Measurements from ENCODE around the gene PLEKHA8. TPM values are rescaled to one million over a fixed set of nuclear protein-coding genes. Genes with fewer than 3 reads are reported as not detected.

The PLEKHA8 gene
- total and polyA plus RNA-seq, 8 donors: 9.8 to 19.2 (median 17.5) TPM

DNA sequence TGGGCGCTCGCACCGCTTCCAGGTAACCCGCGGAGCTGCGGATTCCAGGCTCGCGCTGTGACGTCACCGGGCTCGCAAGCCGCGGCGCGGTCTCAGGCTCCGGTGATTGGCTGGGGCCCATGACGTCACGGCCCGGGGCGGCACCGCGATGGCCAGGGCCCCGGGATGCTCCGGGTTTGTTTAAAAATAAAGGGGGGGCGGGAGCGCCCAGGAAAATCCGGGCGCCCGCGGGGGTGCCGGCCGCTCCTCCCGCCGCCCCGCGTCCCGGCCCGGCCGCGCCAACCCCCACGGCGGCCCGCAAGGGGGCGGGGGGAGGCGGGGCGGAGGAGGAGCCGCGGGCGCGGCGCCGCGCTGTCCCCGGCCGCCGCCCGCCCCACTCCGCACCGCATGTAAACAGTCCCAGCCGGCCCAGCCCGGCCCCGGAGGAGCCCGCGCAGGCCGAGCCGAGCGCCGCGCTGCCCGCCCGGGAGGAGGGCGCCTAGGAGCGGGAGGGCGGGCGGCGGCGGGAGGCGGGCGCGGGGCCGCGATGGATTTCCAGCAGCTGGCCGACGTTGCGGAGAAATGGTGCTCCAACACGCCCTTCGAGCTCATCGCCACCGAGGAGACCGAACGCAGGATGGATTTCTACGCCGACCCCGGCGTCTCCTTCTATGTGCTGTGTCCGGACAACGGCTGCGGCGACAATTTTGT lies 106.5 kb downstream of the PLEKHA8 start, which contains the start of gene MTURN:
Gene MTURN, plus strand, starts transcription at position 376 of the 690 bp plus-strand sequence. Its CDS starts 151 bp downstream, at position 527.
- Histone ChIP-seq H3K9me3 (no peaks in the 10 kb centered on the region), H3K4me1 (peaks cover 0 to 33% of the 10 kb centered on the region in 2 donors), H3K27ac (peak within 1 kb of the TSS; percentile 87 to 89), H3K36me3 (no peaks in the 10 kb centered on the region), H3K27me3 (no peaks in the 10 kb centered on the region), H3K4me3 (peak within 1 kb of the TSS; percentile 64 to 98)
- DNase-seq (peak; percentile 84 to 96 (median 90)), ATAC-seq (peak; percentile 71)
- TF ChIP-seq, protein P1, sequence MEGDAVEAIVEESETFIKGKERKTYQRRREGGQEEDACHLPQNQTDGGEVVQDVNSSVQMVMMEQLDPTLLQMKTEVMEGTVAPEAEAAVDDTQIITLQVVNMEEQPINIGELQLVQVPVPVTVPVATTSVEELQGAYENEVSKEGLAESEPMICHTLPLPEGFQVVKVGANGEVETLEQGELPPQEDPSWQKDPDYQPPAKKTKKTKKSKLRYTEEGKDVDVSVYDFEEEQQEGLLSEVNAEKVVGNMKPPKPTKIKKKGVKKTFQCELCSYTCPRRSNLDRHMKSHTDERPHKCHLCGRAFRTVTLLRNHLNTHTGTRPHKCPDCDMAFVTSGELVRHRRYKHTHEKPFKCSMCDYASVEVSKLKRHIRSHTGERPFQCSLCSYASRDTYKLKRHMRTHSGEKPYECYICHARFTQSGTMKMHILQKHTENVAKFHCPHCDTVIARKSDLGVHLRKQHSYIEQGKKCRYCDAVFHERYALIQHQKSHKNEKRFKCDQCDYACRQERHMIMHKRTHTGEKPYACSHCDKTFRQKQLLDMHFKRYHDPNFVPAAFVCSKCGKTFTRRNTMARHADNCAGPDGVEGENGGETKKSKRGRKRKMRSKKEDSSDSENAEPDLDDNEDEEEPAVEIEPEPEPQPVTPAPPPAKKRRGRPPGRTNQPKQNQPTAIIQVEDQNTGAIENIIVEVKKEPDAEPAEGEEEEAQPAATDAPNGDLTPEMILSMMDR (IDR thresholded peaks at IDR 0.05): no peak
- intact Hi-C loops (cut with DNase I): no loop called here

DNA sequence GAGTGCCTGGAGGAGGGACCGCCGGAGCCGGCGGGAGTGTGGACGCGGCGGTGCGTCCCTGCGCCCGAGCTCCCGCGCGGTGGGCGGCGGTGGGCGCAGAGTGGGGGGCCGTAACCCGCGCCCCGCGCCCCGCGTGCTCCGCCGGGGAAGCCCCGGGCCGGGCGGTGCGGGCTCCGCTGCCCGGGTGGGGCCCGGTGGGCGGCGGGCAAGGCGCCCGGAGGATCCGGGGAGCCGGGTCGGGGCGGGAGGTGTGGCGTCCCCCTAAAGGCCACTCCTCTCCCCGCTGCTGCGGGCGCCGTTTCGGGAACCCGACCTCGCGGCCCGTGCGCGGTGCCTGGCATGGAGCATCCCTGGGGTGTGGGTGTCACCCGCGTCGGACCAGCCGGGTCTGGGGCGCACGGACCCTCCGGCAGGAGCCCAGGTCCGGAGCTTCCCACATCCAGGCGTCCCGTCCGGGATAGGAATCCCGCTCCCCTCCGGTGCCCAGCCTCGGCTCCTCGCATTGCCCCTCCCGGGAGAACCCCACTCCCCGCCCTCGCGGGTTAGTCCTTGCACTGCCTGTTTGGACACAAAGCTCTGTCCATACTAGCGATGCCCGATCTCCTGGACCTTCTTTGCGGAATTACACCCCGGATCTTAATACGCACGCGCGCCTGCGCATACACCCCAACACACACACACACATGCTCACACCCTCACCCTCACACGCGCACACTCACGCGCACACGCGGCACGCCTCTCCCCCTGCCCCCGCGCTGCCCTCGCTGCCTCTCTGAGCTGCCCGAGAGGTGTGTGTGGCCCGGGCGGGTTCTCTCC lies 107.3 kb downstream of the PLEKHA8 start:
- Histone ChIP-seq H3K27me3 (no peaks in the 10 kb centered on the region), H3K27ac (peak overlapping the region; percentile 87 to 89), H3K9me3 (no peaks in the 10 kb centered on the region), H3K4me3 (peak overlapping the region; percentile 64 to 98), H3K4me1 (peaks cover 0 to 33% of the 10 kb centered on the region in 2 donors), H3K36me3 (no peaks in the 10 kb centered on the region)
- DNase-seq (peak; percentile 77 to 91 (median 82)), ATAC-seq (peak; percentile 72)
- TF ChIP-seq, protein P1 (IDR thresholded peaks at IDR 0.05): no peak
- intact Hi-C loops (cut with DNase I): no loop called here

DNA sequence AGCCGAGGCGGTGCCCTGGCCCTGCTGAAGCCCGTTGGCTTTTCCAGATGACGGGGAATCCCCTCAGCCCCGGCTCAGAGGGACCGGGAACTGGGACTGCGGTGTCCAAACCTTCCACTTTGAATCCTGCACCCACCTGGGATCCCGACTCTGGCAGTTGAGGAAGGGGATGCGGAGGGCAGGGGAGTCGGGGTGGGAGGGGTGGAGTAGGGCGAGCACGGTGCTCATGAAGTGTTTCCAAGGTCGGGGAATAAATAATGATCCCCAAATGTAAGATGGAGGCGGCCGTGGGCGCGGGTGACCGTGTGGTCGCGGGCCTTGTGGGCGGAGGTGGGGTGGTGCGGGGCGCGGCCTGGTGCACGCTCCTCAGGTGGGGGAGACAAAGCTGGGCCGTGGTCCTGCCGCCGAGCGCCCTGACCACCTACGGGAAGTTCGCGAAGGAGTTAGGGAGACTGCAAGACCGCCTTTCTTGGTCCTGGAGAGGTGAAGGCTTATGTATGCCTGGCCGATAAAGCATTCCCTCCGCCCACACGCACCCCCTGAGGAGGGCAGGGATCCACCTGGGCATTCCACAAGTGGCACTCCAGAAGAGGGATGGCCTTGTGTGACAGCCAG lies 108.0 kb downstream of the PLEKHA8 start:
- ATAC-seq (peak; percentile 21), DNase-seq (peak in 2 of 4 donors; percentile 38 to 77)
- Histone ChIP-seq H3K4me1 (peaks cover 0 to 33% of the 10 kb centered on the region in 2 donors), H3K27me3 (no peaks in the 10 kb centered on the region), H3K9me3 (no peaks in the 10 kb centered on the region), H3K36me3 (no peaks in the 10 kb centered on the region), H3K4me3 (peak overlapping the region; percentile 64 to 98), H3K27ac (peak overlapping the region; percentile 87 to 89)
- intact Hi-C loops (cut with DNase I): no loop called here
- TF ChIP-seq, protein P1 (IDR thresholded peaks at IDR 0.05): no peak

DNA sequence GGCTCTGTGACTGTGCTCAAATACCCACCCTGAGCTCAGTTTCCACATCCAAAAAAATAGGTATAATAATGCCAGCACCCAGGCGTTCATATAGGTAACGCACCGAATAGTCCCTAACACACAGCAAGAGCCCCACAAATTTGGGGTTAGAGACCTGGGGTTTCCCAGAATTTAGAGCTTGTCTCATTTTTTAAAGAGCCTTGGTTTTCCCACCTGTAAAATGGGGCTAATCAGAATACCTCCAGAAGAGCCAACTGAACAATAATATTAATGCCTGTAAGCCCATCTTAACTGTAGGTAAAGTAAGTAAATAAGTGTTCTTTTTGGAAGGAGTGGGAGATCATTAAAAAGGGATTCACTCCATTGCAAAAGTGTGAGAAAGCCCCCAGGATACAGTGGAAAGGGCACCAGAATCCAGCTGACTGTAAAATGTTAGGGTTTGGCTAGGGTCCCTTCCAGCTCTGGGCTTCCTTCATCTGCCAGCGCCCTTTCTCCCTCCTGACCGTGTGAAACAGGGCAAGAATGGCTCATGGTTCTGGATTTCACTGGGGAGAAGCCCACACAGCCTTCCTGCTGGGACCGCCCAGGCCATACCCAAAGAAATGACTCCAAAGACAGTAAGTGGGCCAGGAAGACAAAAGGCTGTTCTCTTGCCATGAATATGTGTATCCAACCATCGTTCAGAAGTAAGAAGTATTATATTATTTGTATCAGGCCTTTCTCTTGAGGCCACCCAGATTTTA lies 108.7 kb downstream of the PLEKHA8 start:
- Histone ChIP-seq H3K27me3 (no peaks in the 10 kb centered on the region), H3K4me1 (peaks cover 2 to 33% of the 10 kb centered on the region in 2 donors), H3K9me3 (no peaks in the 10 kb centered on the region), H3K36me3 (no peaks in the 10 kb centered on the region), H3K27ac (peak overlapping the region in 1 of 2 donors; percentile 89), H3K4me3 (peak overlapping the region; percentile 64 to 98)
- no peak for ATAC-seq
- intact Hi-C loops (cut with DNase I): no loop called here
- DNase-seq: no peak
- TF ChIP-seq, protein P1 (IDR thresholded peaks at IDR 0.05): no peak

Measured in left lung (tissue), 10 donors.